ENCODE results near the gene GUCY1B1.

The GUCY1B1 gene

DNA sequence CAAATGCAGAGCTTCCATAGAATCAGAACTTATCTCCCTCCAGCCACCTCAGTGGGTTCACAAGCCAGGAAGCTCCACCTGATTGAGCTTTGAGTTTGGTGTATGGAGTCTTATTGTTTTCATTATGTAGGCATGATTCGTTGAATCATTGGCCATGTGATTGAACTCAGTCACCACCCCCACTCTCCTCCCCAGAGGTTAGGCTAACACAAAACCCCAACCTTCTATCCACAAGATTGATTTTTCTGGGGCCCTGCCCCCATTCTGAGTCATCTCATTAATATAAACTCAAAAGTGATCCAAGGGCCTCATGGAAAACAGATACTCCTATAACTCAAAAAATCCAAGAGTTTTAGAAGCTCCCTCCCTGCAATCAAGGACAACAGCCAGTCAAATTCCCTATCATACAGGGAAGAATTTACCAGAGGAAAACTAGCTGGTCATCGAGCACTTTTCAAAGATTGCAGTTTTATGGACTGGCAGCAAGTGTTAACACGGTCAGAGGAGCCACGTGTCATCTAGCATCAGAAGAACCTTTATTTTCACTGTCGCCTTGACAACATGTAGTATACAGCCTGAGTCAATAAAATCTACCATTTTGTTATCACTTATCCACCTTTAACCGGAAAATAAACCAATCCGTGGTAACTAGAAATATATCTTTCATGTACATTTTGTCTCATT is 35.9 kb upstream of the GUCY1B1 start:
- TF ChIP-seq, protein P1, sequence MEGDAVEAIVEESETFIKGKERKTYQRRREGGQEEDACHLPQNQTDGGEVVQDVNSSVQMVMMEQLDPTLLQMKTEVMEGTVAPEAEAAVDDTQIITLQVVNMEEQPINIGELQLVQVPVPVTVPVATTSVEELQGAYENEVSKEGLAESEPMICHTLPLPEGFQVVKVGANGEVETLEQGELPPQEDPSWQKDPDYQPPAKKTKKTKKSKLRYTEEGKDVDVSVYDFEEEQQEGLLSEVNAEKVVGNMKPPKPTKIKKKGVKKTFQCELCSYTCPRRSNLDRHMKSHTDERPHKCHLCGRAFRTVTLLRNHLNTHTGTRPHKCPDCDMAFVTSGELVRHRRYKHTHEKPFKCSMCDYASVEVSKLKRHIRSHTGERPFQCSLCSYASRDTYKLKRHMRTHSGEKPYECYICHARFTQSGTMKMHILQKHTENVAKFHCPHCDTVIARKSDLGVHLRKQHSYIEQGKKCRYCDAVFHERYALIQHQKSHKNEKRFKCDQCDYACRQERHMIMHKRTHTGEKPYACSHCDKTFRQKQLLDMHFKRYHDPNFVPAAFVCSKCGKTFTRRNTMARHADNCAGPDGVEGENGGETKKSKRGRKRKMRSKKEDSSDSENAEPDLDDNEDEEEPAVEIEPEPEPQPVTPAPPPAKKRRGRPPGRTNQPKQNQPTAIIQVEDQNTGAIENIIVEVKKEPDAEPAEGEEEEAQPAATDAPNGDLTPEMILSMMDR (IDR thresholded peaks at IDR 0.05; ENCODE audit: borderline replicate concordance, insufficient read depth, low read depth, low read length): no peak

DNA sequence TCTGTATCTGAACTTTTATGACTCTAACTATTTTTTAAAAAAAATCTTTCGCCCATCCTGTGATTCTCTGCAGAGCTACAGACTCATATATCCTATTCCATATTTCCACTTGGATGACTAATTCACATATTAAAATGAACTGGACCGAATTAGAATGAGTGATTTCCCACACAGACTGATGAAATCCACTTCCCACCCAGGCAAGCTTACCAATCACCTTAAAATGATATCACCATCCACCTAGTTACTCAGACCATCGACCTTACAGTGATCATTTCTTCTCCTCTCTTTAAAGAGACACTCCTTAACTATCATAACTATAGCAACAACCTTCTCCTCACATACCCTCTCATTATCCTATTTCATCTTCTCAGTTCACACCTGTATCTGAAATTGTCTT is 34.1 kb upstream of the GUCY1B1 start:
- TF ChIP-seq, protein P1 (IDR thresholded peaks at IDR 0.05; ENCODE audit: borderline replicate concordance, insufficient read depth, low read depth, low read length): no peak

More for the DNA sequence above, 35.9 kb upstream of the GUCY1B1 start:
- H3K4me3 ChIP-seq (ENCODE audit: low read depth, low read length): no peak overlapping the region

DNA sequence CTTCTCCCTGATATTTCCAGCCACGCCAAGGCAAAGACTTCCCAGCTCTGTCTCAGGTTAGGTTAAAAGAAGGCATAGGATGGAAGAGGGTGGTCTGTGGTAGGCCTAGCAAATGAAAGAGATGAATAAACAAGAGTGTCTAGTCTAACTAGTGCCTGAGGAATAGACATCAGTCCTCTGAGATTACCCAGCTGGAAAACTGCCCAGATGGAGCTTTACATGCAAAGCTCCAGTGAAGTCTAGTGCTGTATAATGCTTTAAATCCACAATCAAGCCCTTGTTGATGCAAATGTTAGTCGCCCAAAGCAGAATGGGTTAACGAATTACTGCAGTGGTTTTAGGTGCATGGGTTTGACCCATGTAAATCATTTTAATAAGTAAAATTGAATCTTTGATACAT is 24.8 kb upstream of the GUCY1B1 start:
- TF ChIP-seq, protein P1 (IDR thresholded peaks at IDR 0.05; ENCODE audit: borderline replicate concordance, insufficient read depth, low read depth, low read length): no peak
- no peak overlapping the region for H3K4me3 ChIP-seq (ENCODE audit: low read depth, low read length)

More for the DNA sequence above, 34.1 kb upstream of the GUCY1B1 start:
- H3K4me3 ChIP-seq (ENCODE audit: low read depth, low read length): no peak overlapping the region

DNA sequence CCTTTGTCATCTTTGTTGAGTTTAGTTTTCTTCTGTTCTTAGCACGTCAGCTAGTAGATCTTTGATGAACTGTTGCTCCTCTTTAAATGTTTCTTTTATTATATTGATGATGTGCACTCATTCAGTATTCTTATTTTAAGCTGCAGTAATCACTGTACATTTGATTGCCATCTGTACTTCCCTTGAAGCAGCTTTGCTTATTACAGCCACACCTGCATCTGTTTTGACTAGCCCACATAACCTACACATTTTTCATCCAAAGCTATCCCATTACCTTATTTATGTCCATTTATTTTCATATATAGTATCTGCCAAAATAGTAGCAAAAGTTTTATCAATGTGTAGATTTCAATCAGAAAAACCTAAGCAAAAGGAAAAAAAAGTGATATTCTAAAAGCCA is 23.9 kb upstream of the GUCY1B1 start:
- TF ChIP-seq, protein P1 (IDR thresholded peaks at IDR 0.05; ENCODE audit: borderline replicate concordance, insufficient read depth, low read depth, low read length): no peak
- H3K4me3 ChIP-seq (ENCODE audit: low read depth, low read length): no peak overlapping the region

DNA sequence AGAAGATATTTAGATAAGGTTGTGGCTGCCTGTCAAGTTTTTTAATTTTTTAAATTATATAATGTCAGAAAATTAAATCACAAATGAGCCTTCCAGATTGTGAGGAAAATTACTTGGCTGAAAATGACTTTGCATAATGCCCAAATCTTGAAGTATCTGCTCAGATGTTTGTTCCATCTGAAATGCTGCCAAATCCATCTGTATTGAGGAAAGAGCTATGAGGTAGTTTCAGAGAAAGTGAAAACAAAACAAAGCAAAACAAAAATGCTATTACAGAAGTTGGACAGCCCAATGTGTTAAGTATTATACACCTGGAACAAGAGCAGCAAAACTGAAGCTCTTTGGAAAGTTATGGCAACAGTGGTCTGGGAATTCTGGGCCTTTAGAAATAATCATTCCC is 23.3 kb upstream of the GUCY1B1 start:
- TF ChIP-seq, protein P1 (IDR thresholded peaks at IDR 0.05; ENCODE audit: borderline replicate concordance, insufficient read depth, low read depth, low read length): no peak
- H3K4me3 ChIP-seq (ENCODE audit: low read depth, low read length): no peak overlapping the region

DNA sequence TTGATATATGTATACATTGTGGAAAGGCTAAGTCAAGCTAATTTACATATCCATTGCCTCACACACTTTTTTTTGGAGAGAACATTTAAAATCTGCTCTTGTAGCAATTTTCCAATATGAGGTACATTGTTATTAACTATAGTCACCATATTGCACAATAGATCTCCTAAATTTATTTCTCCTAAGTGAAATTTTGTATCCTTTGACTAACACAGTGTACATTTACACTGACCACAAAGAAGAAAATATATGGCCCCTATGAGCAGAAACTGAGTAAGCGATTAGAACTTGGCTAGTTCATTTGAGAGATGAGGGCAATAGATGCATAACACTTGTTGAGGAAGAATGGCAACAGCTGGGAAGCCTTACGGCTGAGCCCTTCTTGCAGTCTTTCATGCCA is 20.3 kb upstream of the GUCY1B1 start:
- TF ChIP-seq, protein P1 (IDR thresholded peaks at IDR 0.05; ENCODE audit: borderline replicate concordance, insufficient read depth, low read depth, low read length): no peak
- no peak overlapping the region for H3K4me3 ChIP-seq (ENCODE audit: low read depth, low read length)

DNA sequence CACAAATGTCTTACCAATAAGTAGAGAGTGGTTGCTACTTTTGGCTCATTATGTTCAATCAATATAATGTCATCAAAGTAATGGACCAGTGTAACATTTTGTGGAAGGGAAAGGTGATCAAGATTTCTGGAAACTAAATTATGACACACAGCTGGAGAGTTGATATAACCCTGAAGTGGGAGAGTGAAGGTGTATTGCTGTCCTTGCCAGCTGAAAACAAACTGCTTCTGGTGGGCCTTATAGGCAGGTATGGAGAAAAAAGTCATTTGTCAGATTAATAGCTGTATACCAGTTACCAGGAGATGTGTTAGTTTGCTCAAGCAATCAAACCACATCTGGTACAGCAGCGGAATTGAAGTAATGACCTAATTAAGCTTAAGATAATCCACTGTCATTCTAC is 17.3 kb upstream of the GUCY1B1 start:
- no peak overlapping the region for H3K4me3 ChIP-seq (ENCODE audit: low read depth, low read length)
- TF ChIP-seq, protein P1 (IDR thresholded peaks at IDR 0.05; ENCODE audit: borderline replicate concordance, insufficient read depth, low read depth, low read length): no peak

Measured in GM12875 (cell line).